MCF 10A (cell line): ENCODE results near the gene SRCIN1. TPM values are rescaled to one million over a fixed set of nuclear protein-coding genes. Genes with fewer than 3 reads are reported as not detected.

ENCODE experiments used
- BruUV-seq: library from RNA; stranded (reverse); fragments of 400-500 nt; replicated peaks from 2 replicates; lab custom pipeline; 2021; lab: Mats Ljungman, UMichigan
- CTCF ChIA-PET: fragments of 300-600 bp; sonication (Branson Sonifier 250); formaldehyde crosslinking; extraction: SDS; loops from one replicate; lab custom pipeline; 2021; ENCODE audit warnings: antibody characterized with exemption, inconsistent platforms; lab: Yijun Ruan, JAX
- POLR2A ChIA-PET: fragments of 300-600, 350-650 bp; sonication (Branson Sonifier 250); formaldehyde crosslinking; extraction: SDS; loops from one replicate; lab custom pipeline; 2020; ENCODE audit warnings: antibody characterized with exemption, inconsistent platforms; lab: Yijun Ruan, JAX
- DNase-seq: peaks from one replicate; pipeline ENCODE4 v3.0.0-alpha.2; 2018; ENCODE audit not compliant: unreplicated experiment
- H3K27ac Mint-ChIP-seq: one replicate; pipeline ENCODE4 v1.8.0; 2022; ENCODE audit warnings: mild to moderate bottlenecking, low read depth, mixed read lengths; ENCODE audit not compliant: unreplicated experiment
- H3K27me3 Mint-ChIP-seq: one replicate; pipeline ENCODE4 v1.8.0; 2022; ENCODE audit warnings: mixed read lengths; ENCODE audit not compliant: insufficient read depth, unreplicated experiment
- H3K36me3 Mint-ChIP-seq: one replicate; pipeline ENCODE4 v1.8.0; 2022; ENCODE audit warnings: mild to moderate bottlenecking, moderate library complexity, mixed read lengths; ENCODE audit not compliant: insufficient read depth, unreplicated experiment
- H3K4me1 Mint-ChIP-seq: one replicate; pipeline ENCODE4 v1.8.0; 2022; ENCODE audit warnings: mixed read lengths; ENCODE audit not compliant: insufficient read depth, unreplicated experiment
- H3K4me3 Mint-ChIP-seq: one replicate; pipeline ENCODE4 v1.8.0; 2022; ENCODE audit warnings: mild to moderate bottlenecking, moderate library complexity, mixed read lengths; ENCODE audit not compliant: unreplicated experiment
- H3K9me3 Mint-ChIP-seq: one replicate; pipeline ENCODE4 v1.8.0; 2022; ENCODE audit warnings: mixed read lengths; ENCODE audit not compliant: unreplicated experiment
- intact Hi-C: fragments of 100-400 bp; cut with micrococcal nuclease; formaldehyde crosslinking; loops from 2 replicates; pipeline ENCODE4 v1.14.1; 2022
- total RNA-seq: library from RNA; stranded (reverse); gene quantifications from 2 replicates; pipeline ENCODE4 v1.2.3, GENCODE V29; 2022
- TF ChIP-seq, protein P1 (sequence below): fragments of 200-600 bp; IDR thresholded peaks from one replicate; pipeline ENCODE4 v1.8.0; 2022; ENCODE audit warnings: antibody characterized with exemption, mild to moderate bottlenecking; ENCODE audit not compliant: unreplicated experiment

Gene SRCIN1
- total RNA-seq, 1 experiment from 2014 or later, result 5.7 TPM

DNA sequence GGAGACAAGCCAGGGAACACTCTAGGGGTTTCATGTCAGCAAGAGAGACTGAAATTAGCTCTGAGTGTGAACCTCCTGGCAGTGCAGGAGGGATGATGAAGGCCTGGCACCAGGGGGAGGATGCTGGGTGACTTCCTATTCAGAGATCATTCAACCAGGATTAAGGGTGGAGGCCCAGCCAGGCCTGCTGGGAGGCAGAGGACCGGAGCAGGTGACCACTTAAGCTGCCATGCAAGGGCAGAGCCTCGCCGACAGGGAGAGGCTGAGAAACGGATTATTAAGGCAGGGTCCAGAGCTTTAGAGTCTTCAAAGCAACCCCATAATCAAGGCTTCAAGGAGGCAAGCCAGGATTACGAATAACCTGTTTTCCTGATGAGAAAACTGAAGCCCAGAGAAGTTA, 10.6 kb upstream of the SRCIN1 start:
- H3K4me3 Mint-ChIP-seq, result no peak overlapping the region

DNA sequence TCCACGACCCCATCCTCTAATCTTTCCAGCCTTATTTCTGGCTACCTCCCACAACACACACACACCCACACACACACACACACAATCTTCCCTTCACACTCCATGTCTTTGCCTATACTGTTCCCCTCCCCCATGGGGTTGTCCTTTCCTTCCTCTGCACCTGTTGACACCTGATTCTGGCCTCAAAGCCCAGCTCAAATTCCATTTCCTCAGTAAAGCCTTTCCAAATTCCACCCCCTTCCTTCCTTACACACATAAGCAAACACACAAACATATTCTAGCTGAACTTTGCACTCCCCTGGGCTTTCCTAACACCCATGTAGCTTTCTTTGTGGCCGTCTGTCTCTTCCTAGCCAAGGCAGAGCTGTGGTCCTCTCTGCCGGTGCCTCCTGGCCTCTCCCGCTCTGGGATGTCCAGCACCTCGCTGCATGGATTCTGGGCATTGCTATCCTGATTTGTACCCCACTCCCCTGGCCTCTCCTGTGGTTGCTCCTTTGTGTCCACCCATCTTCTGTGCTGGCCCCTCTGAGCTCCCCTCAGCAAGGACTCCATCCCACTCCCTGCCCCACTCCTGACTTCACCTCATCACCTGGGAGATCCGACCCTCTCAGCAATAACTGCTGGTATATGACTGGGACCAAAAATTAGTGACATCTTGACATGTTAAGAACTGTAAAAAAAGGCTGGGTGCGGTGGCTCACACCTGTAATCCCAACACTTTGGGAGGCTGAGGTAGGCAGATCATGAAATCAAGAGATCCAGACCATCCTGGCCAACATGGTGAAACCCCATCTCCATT, 8.4 kb upstream of the SRCIN1 start:
- Mint-ChIP-seq H3K4me3 (no peak overlapping the region), H3K9me3 (no peaks in the 10 kb centered on the region), H3K27me3 (peaks cover 37% of the 10 kb centered on the region), H3K36me3 (no peaks in the 10 kb centered on the region), H3K4me1 (no peaks in the 10 kb centered on the region), H3K27ac (no peak overlapping the region)
- no peak for DNase-seq
- TF ChIP-seq, protein P1, sequence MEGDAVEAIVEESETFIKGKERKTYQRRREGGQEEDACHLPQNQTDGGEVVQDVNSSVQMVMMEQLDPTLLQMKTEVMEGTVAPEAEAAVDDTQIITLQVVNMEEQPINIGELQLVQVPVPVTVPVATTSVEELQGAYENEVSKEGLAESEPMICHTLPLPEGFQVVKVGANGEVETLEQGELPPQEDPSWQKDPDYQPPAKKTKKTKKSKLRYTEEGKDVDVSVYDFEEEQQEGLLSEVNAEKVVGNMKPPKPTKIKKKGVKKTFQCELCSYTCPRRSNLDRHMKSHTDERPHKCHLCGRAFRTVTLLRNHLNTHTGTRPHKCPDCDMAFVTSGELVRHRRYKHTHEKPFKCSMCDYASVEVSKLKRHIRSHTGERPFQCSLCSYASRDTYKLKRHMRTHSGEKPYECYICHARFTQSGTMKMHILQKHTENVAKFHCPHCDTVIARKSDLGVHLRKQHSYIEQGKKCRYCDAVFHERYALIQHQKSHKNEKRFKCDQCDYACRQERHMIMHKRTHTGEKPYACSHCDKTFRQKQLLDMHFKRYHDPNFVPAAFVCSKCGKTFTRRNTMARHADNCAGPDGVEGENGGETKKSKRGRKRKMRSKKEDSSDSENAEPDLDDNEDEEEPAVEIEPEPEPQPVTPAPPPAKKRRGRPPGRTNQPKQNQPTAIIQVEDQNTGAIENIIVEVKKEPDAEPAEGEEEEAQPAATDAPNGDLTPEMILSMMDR, result no peak
- ChIA-PET CTCF (interaction anchor here (0.9 kb wide), 1 partner anchor 30 kb away, joined by 3 read pairs; no protein-coding TSS in a partner anchor), POLR2A (interaction anchor here (0.5 to 0.7 kb wide), 2 partner anchors 21 to 53 kb away, joined by 3 read pairs; no protein-coding TSS in a partner anchor)
- no TSS peak for BruUV-seq
- intact Hi-C loops, result no loop called here

More for the DNA sequence above, 10.6 kb upstream of the SRCIN1 start:
- DNase-seq, result no peak
- intact Hi-C loops, result no loop called here
- Mint-ChIP-seq H3K27me3 (peaks cover 49% of the 10 kb centered on the region), H3K4me1 (no peaks in the 10 kb centered on the region), H3K27ac (no peak overlapping the region), H3K36me3 (no peaks in the 10 kb centered on the region), H3K9me3 (no peaks in the 10 kb centered on the region)
- no TSS peak for BruUV-seq
- CTCF ChIA-PET, result interaction anchor here (1.0 kb wide), 1 partner anchor 58 kb away, joined by 3 read pairs; no protein-coding TSS in a partner anchor
- POLR2A ChIA-PET, result no interaction called here
- TF ChIP-seq, protein P1, result no peak

DNA sequence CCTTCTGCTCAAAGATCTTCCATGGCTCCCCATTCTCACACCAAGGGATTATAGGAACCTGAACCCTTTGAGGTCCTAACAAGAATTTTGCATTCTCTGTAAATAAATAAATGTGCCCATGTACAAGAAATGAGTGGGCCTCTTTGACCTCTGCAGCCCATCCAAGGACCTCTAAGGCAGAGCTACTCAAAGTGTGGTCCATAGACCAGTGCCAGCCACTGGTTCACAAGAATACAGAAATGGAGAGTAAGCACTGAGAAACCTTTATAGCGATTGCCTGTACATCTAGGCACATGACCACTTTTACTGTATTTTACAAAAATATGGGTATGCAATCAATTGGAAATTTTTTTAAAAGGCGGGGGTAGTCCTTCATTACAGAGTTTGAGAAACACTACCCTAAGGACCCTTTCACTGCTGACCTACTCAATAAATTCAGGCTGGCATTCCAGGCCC, 7.8 kb upstream of the SRCIN1 start:
- H3K4me3 Mint-ChIP-seq, result no peak overlapping the region
- H3K4me1 Mint-ChIP-seq, result no peaks in the 10 kb centered on the region
- no peaks in the 10 kb centered on the region for H3K9me3 Mint-ChIP-seq
- H3K27ac Mint-ChIP-seq, result no peak overlapping the region
- POLR2A ChIA-PET, result interaction anchor here (0.7 kb wide), 1 partner anchor 20 kb away, joined by 3 read pairs; no protein-coding TSS in a partner anchor
- TF ChIP-seq, protein P1, result no peak
- CTCF ChIA-PET, result no interaction called here
- H3K27me3 Mint-ChIP-seq, result peaks cover 37% of the 10 kb centered on the region
- no peaks in the 10 kb centered on the region for H3K36me3 Mint-ChIP-seq
- no peak for DNase-seq
- intact Hi-C loops, result no loop called here
- no TSS peak for BruUV-seq

DNA sequence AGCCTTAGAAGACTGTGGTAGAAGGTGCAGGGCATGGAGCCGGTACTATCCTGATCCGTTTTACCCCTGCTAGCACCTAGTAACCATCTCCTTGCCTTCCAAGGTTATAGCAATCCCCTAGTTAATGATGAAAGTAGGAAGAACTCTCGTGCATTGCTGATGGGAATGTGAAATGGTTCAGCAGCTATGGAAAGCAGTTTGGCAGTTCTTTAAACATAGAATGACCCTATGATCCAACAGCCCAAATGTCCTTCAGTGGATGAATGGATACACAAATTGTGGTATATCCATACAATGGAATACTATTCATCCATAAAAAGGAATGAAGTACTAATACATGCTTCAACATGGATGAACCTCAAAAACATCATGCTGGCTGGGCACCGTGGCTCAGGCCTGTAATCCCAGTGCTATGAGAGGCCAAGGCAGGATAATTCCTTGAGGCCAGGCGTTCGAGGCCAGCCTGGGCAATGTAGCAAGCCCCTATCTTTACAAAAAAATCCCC, 6.2 kb upstream of the SRCIN1 start:
- Mint-ChIP-seq H3K9me3 (no peaks in the 10 kb centered on the region), H3K27me3 (peaks cover 40% of the 10 kb centered on the region), H3K4me1 (no peaks in the 10 kb centered on the region), H3K27ac (no peak overlapping the region), H3K36me3 (no peaks in the 10 kb centered on the region), H3K4me3 (no peak overlapping the region)
- BruUV-seq, result no TSS peak
- DNase-seq, result no peak
- TF ChIP-seq, protein P1, result no peak
- ChIA-PET POLR2A (no interaction called here), CTCF (interaction anchor here (0.6 to 0.9 kb wide), 3 partner anchors 11 to 133 kb away, joined by 3 read pairs; no protein-coding TSS in a partner anchor)
- intact Hi-C loops, result no loop called here
